ENCODE measurements around the gene OBP2B.

DNA sequence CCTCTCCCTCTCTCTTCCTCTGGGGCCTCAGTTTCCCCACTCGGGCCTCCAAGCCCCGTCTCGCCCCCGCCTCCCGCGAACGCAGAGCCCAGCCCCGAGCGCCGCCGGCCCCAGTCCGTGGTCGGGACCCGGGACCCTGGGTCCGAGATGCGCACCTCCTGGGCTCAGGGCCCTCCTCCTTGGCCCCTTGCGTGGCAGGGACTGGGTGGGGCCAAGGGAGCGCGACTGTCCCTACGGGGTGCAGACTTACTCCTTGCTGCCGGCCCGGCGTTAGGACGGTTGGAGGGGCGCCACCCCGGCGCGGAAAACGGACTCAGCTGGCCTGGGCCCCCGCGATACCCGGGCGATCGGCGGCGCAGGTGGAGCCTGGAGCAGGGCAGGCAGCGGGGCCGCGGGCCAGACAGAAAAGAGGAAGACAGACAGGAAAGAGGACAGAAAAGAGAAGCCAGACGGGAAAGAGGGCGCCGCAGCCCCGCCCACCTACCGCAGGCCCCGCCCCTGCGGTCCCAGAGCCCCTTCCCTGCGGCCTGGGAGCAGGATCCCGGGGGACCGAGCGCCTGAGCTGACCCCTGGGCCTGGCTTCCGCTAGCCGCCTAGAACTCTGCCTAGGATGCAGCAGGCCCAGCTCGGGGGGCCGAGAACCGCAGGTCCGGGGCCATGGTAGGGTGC, 45.4 kb downstream of the OBP2B start, which contains the start of gene GBGT1:
- TF ChIP-seq POLR2AphosphoS5 (IDR thresholded peaks at IDR 0.05) (peak in 2 of 4 donors; percentile 43 to 62), EP300 (IDR thresholded peaks at IDR 0.05) (no peak), POLR2A (IDR thresholded peaks at IDR 0.05) (no peak)
- TF ChIP-seq, protein P1, sequence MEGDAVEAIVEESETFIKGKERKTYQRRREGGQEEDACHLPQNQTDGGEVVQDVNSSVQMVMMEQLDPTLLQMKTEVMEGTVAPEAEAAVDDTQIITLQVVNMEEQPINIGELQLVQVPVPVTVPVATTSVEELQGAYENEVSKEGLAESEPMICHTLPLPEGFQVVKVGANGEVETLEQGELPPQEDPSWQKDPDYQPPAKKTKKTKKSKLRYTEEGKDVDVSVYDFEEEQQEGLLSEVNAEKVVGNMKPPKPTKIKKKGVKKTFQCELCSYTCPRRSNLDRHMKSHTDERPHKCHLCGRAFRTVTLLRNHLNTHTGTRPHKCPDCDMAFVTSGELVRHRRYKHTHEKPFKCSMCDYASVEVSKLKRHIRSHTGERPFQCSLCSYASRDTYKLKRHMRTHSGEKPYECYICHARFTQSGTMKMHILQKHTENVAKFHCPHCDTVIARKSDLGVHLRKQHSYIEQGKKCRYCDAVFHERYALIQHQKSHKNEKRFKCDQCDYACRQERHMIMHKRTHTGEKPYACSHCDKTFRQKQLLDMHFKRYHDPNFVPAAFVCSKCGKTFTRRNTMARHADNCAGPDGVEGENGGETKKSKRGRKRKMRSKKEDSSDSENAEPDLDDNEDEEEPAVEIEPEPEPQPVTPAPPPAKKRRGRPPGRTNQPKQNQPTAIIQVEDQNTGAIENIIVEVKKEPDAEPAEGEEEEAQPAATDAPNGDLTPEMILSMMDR (IDR thresholded peaks at IDR 0.05), result no peak

Measured in sigmoid colon (tissue), 4 donors.